ENCODE measurements around the gene LNPEP. TPM values are rescaled to one million over a fixed set of nuclear protein-coding genes. Genes with fewer than 3 reads are reported as not detected.
"Not testable (repeated sequence)": the region's sequence is repeated elsewhere in the genome, so short reads cannot be mapped to it uniquely, and the experiment has no call there.

LNPEP gene
- total RNA-seq, 1 donor from 2014 or later, result 30.3 TPM

- FAIRE-seq, result no peak
- H3K36me3 ChIP-seq (ENCODE audit: control insufficient read depth, insufficient read depth, low read length), result no peaks in the 10 kb centered on the region
Measured at GRCh38 chr5:96930058-96930457, 5.8 kb upstream of the LNPEP start.

DNA sequence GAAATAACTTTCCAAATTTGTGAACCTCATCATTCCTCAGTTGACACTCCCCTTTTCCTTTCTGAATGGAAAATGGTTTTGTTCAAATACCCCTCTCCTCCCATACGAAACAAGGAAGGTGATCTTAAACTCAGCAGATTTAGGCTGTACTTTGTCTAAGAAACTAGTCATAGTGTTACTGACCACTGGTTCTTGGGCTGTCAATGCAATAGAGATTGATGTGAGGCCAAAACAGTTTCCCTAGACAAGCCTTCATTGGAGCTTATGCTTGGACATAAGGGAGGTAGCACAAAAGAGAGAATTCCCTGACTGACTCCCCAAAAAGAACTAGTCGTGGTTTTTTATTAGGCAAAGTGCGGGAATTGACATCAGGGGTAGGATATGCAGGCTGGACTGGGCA lies 5.3 kb upstream of the LNPEP start:
- no peak for DNase-seq (ENCODE audit: low read depth)
- no peak for FAIRE-seq
- no peaks in the 10 kb centered on the region for H3K27me3 ChIP-seq (ENCODE audit: control insufficient read depth, insufficient read depth, low read length)
- H3K36me3 ChIP-seq (ENCODE audit: control insufficient read depth, insufficient read depth, low read length), result no peaks in the 10 kb centered on the region
- TF ChIP-seq CTCF (IDR thresholded peaks at IDR 0.05; ENCODE audit: insufficient read depth, low read length, severe bottlenecking), result no peak
- no peak overlapping the region for H3K4me3 ChIP-seq (ENCODE audit: low read depth, low read length)

More at GRCh38 chr5:96930058-96930457, 5.8 kb upstream of the LNPEP start:
- no peak for TF ChIP-seq CTCF (IDR thresholded peaks at IDR 0.05; ENCODE audit: insufficient read depth, low read length, severe bottlenecking)
- Histone ChIP-seq H3K4me3 (ENCODE audit: low read depth, low read length) (no peak overlapping the region), H3K27me3 (ENCODE audit: control insufficient read depth, insufficient read depth, low read length) (no peaks in the 10 kb centered on the region)
- DNase-seq (ENCODE audit: low read depth), result no peak

DNA sequence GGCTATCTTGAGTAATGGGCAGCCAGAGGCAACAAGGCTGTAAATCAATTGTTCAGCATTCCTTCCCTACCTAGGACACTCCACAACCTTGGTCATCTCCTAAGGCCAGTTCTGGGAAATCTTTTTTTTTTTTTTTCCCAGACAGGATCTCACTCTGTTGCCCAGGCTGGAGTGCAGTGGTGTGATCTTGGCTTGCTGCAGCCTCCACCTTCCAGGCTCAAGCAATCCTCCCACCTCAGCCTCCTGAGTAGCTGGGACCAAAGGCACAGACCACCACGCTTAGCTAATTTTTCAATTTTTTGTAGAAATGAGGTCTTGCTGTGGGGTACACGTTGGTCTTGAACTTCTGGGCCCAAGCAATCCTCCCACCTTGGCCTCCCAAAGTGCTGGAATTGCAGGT lies 4.8 kb upstream of the LNPEP start:
- DNase-seq (ENCODE audit: low read depth); FAIRE-seq; H3K27me3 ChIP-seq (ENCODE audit: control insufficient read depth, insufficient read depth, low read length); H3K4me3 ChIP-seq (ENCODE audit: low read depth, low read length); H3K36me3 ChIP-seq (ENCODE audit: control insufficient read depth, insufficient read depth, low read length): not testable (repeated sequence)

DNA sequence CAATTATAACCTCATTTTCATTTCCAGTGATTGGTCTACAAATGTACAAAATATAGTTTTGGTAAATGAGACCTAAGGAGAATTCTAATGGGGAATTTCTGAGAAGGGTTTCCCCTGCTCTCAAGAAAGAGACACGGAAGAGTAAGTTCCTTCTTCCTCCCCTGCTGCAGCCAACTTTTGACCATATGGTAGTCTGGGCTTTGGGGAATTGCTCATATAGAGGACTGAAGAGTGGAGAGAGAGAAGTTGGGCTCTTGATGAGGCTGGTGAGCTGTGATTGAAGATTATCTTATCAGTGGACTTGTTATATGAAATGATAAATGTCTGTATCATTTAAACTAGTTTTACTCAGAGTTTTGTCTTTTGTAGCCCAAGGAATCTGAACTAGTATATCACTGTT lies 4.3 kb upstream of the LNPEP start:
- H3K36me3 ChIP-seq (ENCODE audit: control insufficient read depth, insufficient read depth, low read length), result no peaks in the 10 kb centered on the region
- TF ChIP-seq CTCF (IDR thresholded peaks at IDR 0.05; ENCODE audit: insufficient read depth, low read length, severe bottlenecking), result no peak
- H3K27me3 ChIP-seq (ENCODE audit: control insufficient read depth, insufficient read depth, low read length), result no peaks in the 10 kb centered on the region
- H3K4me3 ChIP-seq (ENCODE audit: low read depth, low read length), result no peak overlapping the region
- FAIRE-seq (no peak), DNase-seq (ENCODE audit: low read depth) (no peak)

DNA sequence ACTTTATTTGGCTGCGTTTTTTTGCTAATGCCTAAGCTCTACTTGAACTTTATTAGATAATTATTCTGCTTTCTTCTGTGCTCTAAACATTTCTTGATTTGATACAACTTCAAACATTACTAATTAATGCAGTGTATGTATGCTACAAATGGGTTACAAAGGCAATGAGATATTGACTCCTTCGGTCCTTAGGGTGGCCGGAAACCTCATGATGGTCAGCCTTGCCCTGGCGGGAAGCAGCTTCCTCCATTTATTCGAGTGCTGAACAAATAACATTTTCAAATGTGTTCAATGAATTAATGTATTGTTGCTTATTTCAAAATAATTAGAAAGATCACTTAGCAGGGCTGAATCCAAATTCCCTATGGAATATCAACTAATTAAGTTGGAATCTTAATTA lies 3.9 kb upstream of the LNPEP start:
- no peak for FAIRE-seq
- no peaks in the 10 kb centered on the region for H3K36me3 ChIP-seq (ENCODE audit: control insufficient read depth, insufficient read depth, low read length)
- no peak for DNase-seq (ENCODE audit: low read depth)
- no peak for TF ChIP-seq CTCF (IDR thresholded peaks at IDR 0.05; ENCODE audit: insufficient read depth, low read length, severe bottlenecking)
- H3K4me3 ChIP-seq (ENCODE audit: low read depth, low read length), result no peak overlapping the region
- no peaks in the 10 kb centered on the region for H3K27me3 ChIP-seq (ENCODE audit: control insufficient read depth, insufficient read depth, low read length)

DNA sequence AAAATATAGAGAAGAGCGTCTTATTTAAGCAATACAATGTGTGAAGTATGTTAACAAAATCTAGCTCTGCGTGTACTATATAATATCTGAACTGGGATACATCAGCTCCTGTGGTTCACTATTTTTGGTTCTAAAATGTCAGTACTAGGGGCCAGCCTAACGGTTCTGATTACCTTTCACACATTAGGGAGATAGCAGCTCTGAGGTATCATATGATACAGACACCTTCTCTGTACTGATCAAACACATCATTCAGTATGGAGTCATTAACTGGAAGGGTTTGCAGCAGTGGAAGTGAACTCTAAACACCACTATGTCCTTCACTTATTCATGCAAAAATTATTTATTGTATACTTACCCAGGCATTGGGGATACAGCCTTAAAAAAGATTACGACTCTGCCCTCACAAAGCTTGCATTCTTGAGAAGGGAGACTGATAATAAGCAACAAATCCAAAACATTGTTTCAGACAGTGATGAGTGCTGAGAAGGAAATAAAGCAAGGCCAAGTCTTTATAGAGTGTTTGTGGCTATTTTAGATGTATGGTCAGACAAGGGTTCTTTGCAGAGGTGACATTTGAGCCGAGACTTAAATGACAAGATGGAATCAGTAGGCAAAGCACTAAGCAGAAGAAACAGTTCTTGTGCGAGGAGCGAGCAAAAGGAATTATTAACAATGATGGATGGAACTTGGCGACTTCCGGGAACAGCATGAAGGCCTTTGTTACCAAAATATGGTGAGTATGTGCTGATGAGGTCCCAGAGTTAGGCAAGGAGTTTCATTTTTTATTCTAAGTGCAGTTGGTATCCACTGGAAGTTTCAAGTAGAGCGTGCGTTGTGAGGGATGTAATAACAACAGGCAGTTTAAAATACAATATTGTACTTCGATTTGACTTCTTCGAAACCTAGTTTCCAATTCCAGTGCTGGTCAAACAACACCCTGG lies 1.8 kb upstream of the LNPEP start:
- peak overlapping the region; percentile 84 for H3K4me3 ChIP-seq (ENCODE audit: low read depth, low read length)
- DNase-seq (ENCODE audit: low read depth) (peak; percentile 15), FAIRE-seq (no peak)
- no peak for TF ChIP-seq CTCF (IDR thresholded peaks at IDR 0.05; ENCODE audit: insufficient read depth, low read length, severe bottlenecking)
- no peaks in the 10 kb centered on the region for H3K36me3 ChIP-seq (ENCODE audit: control insufficient read depth, insufficient read depth, low read length)
- H3K27me3 ChIP-seq (ENCODE audit: control insufficient read depth, insufficient read depth, low read length), result no peaks in the 10 kb centered on the region

Data from bronchial epithelial cell (primary cell).